Astrocyte (in vitro differentiated cells and primary cell): ENCODE measurements around the gene MBNL2. TPM values are rescaled to one million over a fixed set of nuclear protein-coding genes. Genes with fewer than 3 reads are reported as not detected.

Source experiments
- DNase-seq: peaks from one replicate; pipeline ENCODE4 v3.0.0-alpha.2; 2010; ENCODE audit warnings: low read depth
- FAIRE-seq: peaks from 2 replicates; lab custom pipeline; 2011; peaks lifted over from hg19 to GRCh38; lab: Jason Lieb, UNC
- H2AFZ ChIP-seq: 2 replicates; pipeline ENCODE4 v1.6.0; 2012; ENCODE audit warnings: low read depth, low read length, inconsistent platforms
- H3K27ac ChIP-seq: 2 replicates; pipeline ENCODE4 v1.5.1; 2011; ENCODE audit warnings: low read depth, low read length, inconsistent platforms
- H3K27me3 ChIP-seq: 2 replicates; pipeline ENCODE4 v1.6.0; 2011; ENCODE audit warnings: low read length, inconsistent platforms; ENCODE audit not compliant: insufficient read depth
- H3K36me3 ChIP-seq: 2 replicates; pipeline ENCODE4 v1.5.1; 2011; ENCODE audit warnings: low read length, inconsistent platforms; ENCODE audit not compliant: insufficient read depth
- H3K4me1 ChIP-seq: 2 replicates; pipeline ENCODE4 v1.5.1; 2011; ENCODE audit warnings: low read length, inconsistent platforms; ENCODE audit not compliant: insufficient read depth
- H3K4me2 ChIP-seq: 2 replicates; pipeline ENCODE4 v1.6.0; 2012; ENCODE audit warnings: low read length, inconsistent platforms
- H3K4me3 ChIP-seq: 2 replicates; pipeline ENCODE4 v1.5.1; 2011; ENCODE audit warnings: low read depth, mild to moderate bottlenecking, low read length, inconsistent platforms; ENCODE audit not compliant: insufficient read depth
- H3K79me2 ChIP-seq: 2 replicates; pipeline ENCODE4 v1.6.0; 2012; ENCODE audit warnings: mild to moderate bottlenecking, low read length, inconsistent platforms; ENCODE audit not compliant: insufficient read depth
- H3K9ac ChIP-seq: 2 replicates; pipeline ENCODE4 v1.6.0; 2012; ENCODE audit warnings: mild to moderate bottlenecking, low read length, inconsistent platforms
- H3K9me3 ChIP-seq: 2 replicates; pipeline ENCODE4 v1.5.1; 2012; ENCODE audit warnings: low read depth, mild to moderate bottlenecking, low read length, inconsistent platforms; ENCODE audit not compliant: insufficient read depth
- H4K20me1 ChIP-seq: 2 replicates; pipeline ENCODE4 v1.6.0; 2012; ENCODE audit warnings: low read length, inconsistent platforms; ENCODE audit not compliant: insufficient read depth
- H3K27ac Mint-ChIP-seq: one replicate; pipeline ENCODE4 v1.8.0; 2021; ENCODE audit warnings: mild to moderate bottlenecking, mixed read lengths; ENCODE audit not compliant: unreplicated experiment
- H3K27me3 Mint-ChIP-seq: one replicate; pipeline ENCODE4 v1.8.0; 2021; ENCODE audit warnings: low read depth, mixed read lengths; ENCODE audit not compliant: unreplicated experiment
- H3K36me3 Mint-ChIP-seq: one replicate; pipeline ENCODE4 v1.8.0; 2021; ENCODE audit warnings: low read depth, mixed read lengths; ENCODE audit not compliant: unreplicated experiment
- H3K4me1 Mint-ChIP-seq: one replicate; pipeline ENCODE4 v1.8.0; 2021; ENCODE audit warnings: low read depth, mixed read lengths; ENCODE audit not compliant: unreplicated experiment
- H3K4me3 Mint-ChIP-seq: one replicate; pipeline ENCODE4 v1.8.0; 2021; ENCODE audit warnings: mild to moderate bottlenecking, moderate library complexity, mixed read lengths; ENCODE audit not compliant: unreplicated experiment
- H3K9me3 Mint-ChIP-seq: one replicate; pipeline ENCODE4 v1.8.0; 2021; ENCODE audit warnings: mild to moderate bottlenecking, mixed read lengths; ENCODE audit not compliant: unreplicated experiment
- EZH2 ChIP-seq: IDR thresholded peaks from 2 replicates; pipeline ENCODE4 v1.6.1; 2012; ENCODE audit warnings: mild to moderate bottlenecking, low read length, inconsistent platforms; ENCODE audit not compliant: insufficient read depth
- total RNA-seq: library from RNA; stranded (reverse); gene quantifications from 2 replicates; pipeline ENCODE4 v1.2.1, GENCODE V29; 2021
- TF ChIP-seq, protein P1 (sequence below): IDR thresholded peaks from 2 replicates; pipeline ENCODE4 v1.5.1; 2011; ENCODE audit warnings: low read depth, mild to moderate bottlenecking, inconsistent platforms, low read length, moderate library complexity; ENCODE audit not compliant: insufficient read depth

Gene MBNL2
- total RNA-seq, 1 donor from 2014 or later, result 66.5 TPM

DNA sequence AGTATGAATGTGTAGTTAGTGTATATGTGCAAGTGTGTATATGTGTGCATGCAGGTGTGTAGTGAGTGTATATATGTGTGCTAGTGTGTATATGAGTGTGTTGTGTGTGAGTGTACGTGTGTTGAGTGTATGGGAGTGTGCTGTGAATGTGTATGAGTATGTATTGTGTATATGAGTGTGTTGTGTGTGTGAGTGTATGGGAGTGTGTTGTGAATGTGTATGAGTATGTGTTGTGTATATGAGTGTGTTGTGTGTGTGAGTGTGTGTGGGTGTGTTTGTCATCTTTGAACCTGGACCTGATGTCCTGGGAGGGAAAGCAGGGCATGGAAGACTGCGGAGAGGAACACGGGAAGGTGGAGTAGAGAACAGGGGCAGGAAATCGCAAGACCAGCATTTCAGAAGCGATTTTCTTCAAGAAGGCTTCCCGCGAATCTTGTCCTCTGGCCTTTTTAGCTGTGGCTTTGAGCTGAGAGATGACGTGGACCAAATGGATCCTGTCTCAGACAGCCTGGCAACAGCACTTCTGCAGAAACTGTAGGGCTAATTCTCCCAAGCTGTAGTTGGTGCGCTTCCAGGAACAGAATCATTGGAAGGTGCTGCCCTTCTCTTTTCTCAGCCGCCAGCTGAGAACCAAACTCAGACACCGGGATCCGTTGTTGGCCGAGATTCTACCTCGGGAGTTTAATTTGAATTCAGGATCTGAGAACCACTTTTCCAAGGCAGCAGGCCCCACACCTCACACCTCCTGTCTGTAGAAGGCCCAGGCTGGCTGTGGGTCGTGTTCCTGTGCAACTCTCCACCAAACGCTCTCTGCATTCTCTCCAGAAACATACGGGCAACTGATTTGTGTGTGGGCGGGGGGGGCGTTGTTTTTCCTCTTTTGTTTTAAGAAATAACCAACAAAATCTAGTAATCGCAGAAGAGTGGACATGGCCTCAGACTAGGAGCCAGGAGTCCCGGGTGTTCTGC, 117.2 kb downstream of the MBNL2 start:
- no peak overlapping the region for H3K27ac Mint-ChIP-seq
- peaks cover 11% of the 10 kb centered on the region for H4K20me1 ChIP-seq
- peaks cover 16% of the 10 kb centered on the region for H3K36me3 Mint-ChIP-seq
- TF ChIP-seq EZH2, result no peak
- TF ChIP-seq, protein P1, sequence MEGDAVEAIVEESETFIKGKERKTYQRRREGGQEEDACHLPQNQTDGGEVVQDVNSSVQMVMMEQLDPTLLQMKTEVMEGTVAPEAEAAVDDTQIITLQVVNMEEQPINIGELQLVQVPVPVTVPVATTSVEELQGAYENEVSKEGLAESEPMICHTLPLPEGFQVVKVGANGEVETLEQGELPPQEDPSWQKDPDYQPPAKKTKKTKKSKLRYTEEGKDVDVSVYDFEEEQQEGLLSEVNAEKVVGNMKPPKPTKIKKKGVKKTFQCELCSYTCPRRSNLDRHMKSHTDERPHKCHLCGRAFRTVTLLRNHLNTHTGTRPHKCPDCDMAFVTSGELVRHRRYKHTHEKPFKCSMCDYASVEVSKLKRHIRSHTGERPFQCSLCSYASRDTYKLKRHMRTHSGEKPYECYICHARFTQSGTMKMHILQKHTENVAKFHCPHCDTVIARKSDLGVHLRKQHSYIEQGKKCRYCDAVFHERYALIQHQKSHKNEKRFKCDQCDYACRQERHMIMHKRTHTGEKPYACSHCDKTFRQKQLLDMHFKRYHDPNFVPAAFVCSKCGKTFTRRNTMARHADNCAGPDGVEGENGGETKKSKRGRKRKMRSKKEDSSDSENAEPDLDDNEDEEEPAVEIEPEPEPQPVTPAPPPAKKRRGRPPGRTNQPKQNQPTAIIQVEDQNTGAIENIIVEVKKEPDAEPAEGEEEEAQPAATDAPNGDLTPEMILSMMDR, result no peak
- peak overlapping the region; percentile 34 for H3K4me2 ChIP-seq
- peaks cover 16% of the 10 kb centered on the region for H3K79me2 ChIP-seq
- H3K4me1 Mint-ChIP-seq, result peaks cover 8% of the 10 kb centered on the region
- H3K9me3 ChIP-seq, result no peaks in the 10 kb centered on the region
- H3K27ac ChIP-seq, result peak overlapping the region; percentile 40
- DNase-seq, result peak; percentile 82
- no peaks in the 10 kb centered on the region for H3K9me3 Mint-ChIP-seq
- H3K27me3 Mint-ChIP-seq, result no peaks in the 10 kb centered on the region
- no peaks in the 10 kb centered on the region for H3K27me3 ChIP-seq
- FAIRE-seq, result peak; percentile 86
- peaks cover 18% of the 10 kb centered on the region for H3K36me3 ChIP-seq
- H3K9ac ChIP-seq, result peak overlapping the region; percentile 24
- H3K4me1 ChIP-seq, result peaks cover 3% of the 10 kb centered on the region
- H2AFZ ChIP-seq, result no peak overlapping the region
- H3K4me3 ChIP-seq, result no peak overlapping the region
- H3K4me3 Mint-ChIP-seq, result no peak overlapping the region

GRCh38 chr13:97339988-97340749, 118.0 kb downstream of the MBNL2 start:
- H2AFZ ChIP-seq, result no peak overlapping the region
- peaks cover 3% of the 10 kb centered on the region for H3K4me1 ChIP-seq
- H3K9me3 ChIP-seq, result no peaks in the 10 kb centered on the region
- H3K9ac ChIP-seq, result no peak overlapping the region
- H3K4me1 Mint-ChIP-seq, result peaks cover 12% of the 10 kb centered on the region
- TF ChIP-seq, protein P1, result no peak
- no peak for TF ChIP-seq EZH2
- DNase-seq (no peak), FAIRE-seq (no peak)
- no peaks in the 10 kb centered on the region for H3K27me3 ChIP-seq
- H3K36me3 ChIP-seq, result peaks cover 18% of the 10 kb centered on the region
- no peak overlapping the region for H3K4me2 ChIP-seq
- H3K36me3 Mint-ChIP-seq, result peaks cover 14% of the 10 kb centered on the region
- H3K79me2 ChIP-seq, result peaks cover 16% of the 10 kb centered on the region
- no peak overlapping the region for H3K27ac Mint-ChIP-seq
- peaks cover 14% of the 10 kb centered on the region for H4K20me1 ChIP-seq
- H3K4me3 Mint-ChIP-seq, result no peak overlapping the region
- H3K27ac ChIP-seq, result no peak overlapping the region
- H3K9me3 Mint-ChIP-seq, result no peaks in the 10 kb centered on the region
- H3K27me3 Mint-ChIP-seq, result no peaks in the 10 kb centered on the region
- H3K4me3 ChIP-seq, result no peak overlapping the region
